A673 (cell line): ENCODE results near the gene CHST7. TPM values are rescaled to one million over a fixed set of nuclear protein-coding genes. Genes with fewer than 3 reads are reported as not detected.

Source experiments
- BruUV-seq: library from RNA; stranded (reverse); fragments of 400-500 nt; replicated peaks from 2 replicates; lab custom pipeline; 2021; lab: Mats Ljungman, UMichigan
- CTCF ChIA-PET: fragments of 300-600 bp; sonication (Branson Sonifier 250); formaldehyde crosslinking; loops from one replicate; lab custom pipeline; 2022; ENCODE audit warnings: antibody characterized with exemption; lab: Charles Lee
- POLR2A ChIA-PET: fragments of 300-600 bp; sonication (Branson Sonifier 250); formaldehyde crosslinking; loops from one replicate; lab custom pipeline; 2022; ENCODE audit warnings: antibody characterized with exemption; ENCODE audit not compliant: low non-redundant PET; lab: Charles Lee
- DNase-seq: peaks from one replicate; pipeline ENCODE4 v3.0.0-alpha.2; 2015; ENCODE audit warnings: low spot score
- H3K27ac ChIP-seq: fragments of 200-600 bp; sonication (generic); 2 replicates; pipeline ENCODE4 v1.5.1; 2016; ENCODE audit warnings: mixed run types, low read depth, mild to moderate bottlenecking, mixed read lengths, antibody characterized with exemption, low read length; ENCODE audit not compliant: poor library complexity, severe bottlenecking
- H3K27me3 ChIP-seq: fragments of 200-600 bp; sonication (generic); replicated peaks from 2 replicates; pipeline ENCODE4 v1.6.1; 2017; ENCODE audit warnings: mixed run types, low read depth, mild to moderate bottlenecking, mixed read lengths, antibody characterized with exemption, low read length; ENCODE audit not compliant: insufficient read depth, poor library complexity
- H3K36me3 ChIP-seq: fragments of 200-600 bp; sonication (generic); 2 replicates; pipeline ENCODE4 v1.6.1; 2016; ENCODE audit warnings: mixed run types, mild to moderate bottlenecking, mixed read lengths, antibody characterized with exemption, low read length; ENCODE audit not compliant: insufficient read depth, poor library complexity, severe bottlenecking
- H3K4me1 ChIP-seq: fragments of 200-600 bp; sonication (generic); 2 replicates; pipeline ENCODE4 v1.6.1; 2017; ENCODE audit warnings: mixed run types, mild to moderate bottlenecking, mixed read lengths, antibody characterized with exemption, low read length; ENCODE audit not compliant: insufficient read depth, poor library complexity, severe bottlenecking
- H3K4me3 ChIP-seq: fragments of 200-600 bp; sonication (generic); 2 replicates; pipeline ENCODE4 v1.5.1; 2016; ENCODE audit warnings: low read depth, mixed run types, mild to moderate bottlenecking, mixed read lengths, low read length; ENCODE audit not compliant: poor library complexity, severe bottlenecking
- H3K9me3 ChIP-seq: fragments of 200-600 bp; sonication (generic); 2 replicates; pipeline ENCODE4 v1.6.1; 2016; ENCODE audit warnings: mixed run types, low read depth, mild to moderate bottlenecking, mixed read lengths, antibody characterized with exemption, low read length; ENCODE audit not compliant: poor library complexity, severe bottlenecking
- CTCF ChIP-seq: fragments of 300-800, 200-600 bp; sonication (generic); conservative IDR thresholded peaks from 2 replicates; pipeline ENCODE4 v1.5.1; 2017; ENCODE audit warnings: low read depth, mild to moderate bottlenecking, antibody characterized with exemption, low read length, moderate library complexity, mixed read lengths
- EZH2 ChIP-seq: fragments of 200-600 bp; sonication (generic); IDR thresholded peaks from 2 replicates; pipeline ENCODE4 v1.6.1; 2017; ENCODE audit warnings: borderline replicate concordance, low read depth, mild to moderate bottlenecking, mixed read lengths, antibody characterized with exemption, low read length; ENCODE audit not compliant: poor library complexity, severe bottlenecking
- intact Hi-C: fragments of 100-400 bp; cut with micrococcal nuclease; formaldehyde crosslinking; loops from one replicate; pipeline ENCODE4 v1.10.0; 2022; ENCODE audit not compliant: unreplicated experiment
- total RNA-seq: library from RNA; stranded (reverse); gene quantifications from 2 replicates; pipeline ENCODE4 v1.2.3, GENCODE V29; 2021

Gene CHST7
- total RNA-seq, 1 experiment from 2014 or later, result 5.7 TPM

GRCh38 chrX:46621572-46621971 is 48.0 kb downstream of the CHST7 start:
- no TSS peak for BruUV-seq
- no peak overlapping the region for H3K27ac ChIP-seq
- ChIA-PET POLR2A (no interaction called here), CTCF (no interaction called here)
- no peak for DNase-seq
- peaks cover 8% of the 10 kb centered on the region for H3K9me3 ChIP-seq
- TF ChIP-seq EZH2, result no peak
- TF ChIP-seq CTCF, result no peak
- peaks cover under 1% of the 10 kb centered on the region for H3K4me1 ChIP-seq
- no peak overlapping the region for H3K4me3 ChIP-seq
- H3K27me3 ChIP-seq, result no peaks in the 10 kb centered on the region
- intact Hi-C loops, result no loop called here
- no peaks in the 10 kb centered on the region for H3K36me3 ChIP-seq

- BruUV-seq, result no TSS peak
- Histone ChIP-seq H3K36me3 (no peaks in the 10 kb centered on the region), H3K4me1 (peaks cover 5% of the 10 kb centered on the region), H3K9me3 (peaks cover 4% of the 10 kb centered on the region), H3K4me3 (no peak overlapping the region), H3K27ac (no peak overlapping the region), H3K27me3 (no peaks in the 10 kb centered on the region)
- POLR2A ChIA-PET, result no interaction called here
- no peak for DNase-seq
- TF ChIP-seq EZH2 (no peak), CTCF (no peak)
- intact Hi-C loops, result no loop called here
- CTCF ChIA-PET, result no interaction called here
These were observed 50.7 kb downstream of the CHST7 start for GRCh38 chrX:46624090-46624786.

- intact Hi-C loops, result no loop called here
- ChIA-PET CTCF (no interaction called here), POLR2A (no interaction called here)
- H3K27me3 ChIP-seq, result no peaks in the 10 kb centered on the region
- peaks cover 5% of the 10 kb centered on the region for H3K4me1 ChIP-seq
- H3K9me3 ChIP-seq, result no peaks in the 10 kb centered on the region
- BruUV-seq, result no TSS peak
- TF ChIP-seq EZH2 (no peak), CTCF (no peak)
- H3K4me3 ChIP-seq, result no peak overlapping the region
- H3K27ac ChIP-seq, result no peak overlapping the region
- DNase-seq, result peak; percentile 40
- no peaks in the 10 kb centered on the region for H3K36me3 ChIP-seq
These were observed 53.0 kb downstream of the CHST7 start for GRCh38 chrX:46626566-46626965.
